Left ventricle myocardium inferior (tissue), 1 donor: ENCODE results near the gene COA4. TPM values are rescaled to one million over a fixed set of nuclear protein-coding genes. Genes with fewer than 3 reads are reported as not detected.

Experiments
- DNase-seq: peaks from one replicate; pipeline ENCODE4 v3.0.0-alpha.2; 2020
- H3K27ac ChIP-seq: fragments of 200-600 bp; replicated peaks from 2 replicates; pipeline ENCODE4 v1.8.0; 2021
- H3K27me3 ChIP-seq: fragments of 200-600 bp; 2 replicates; pipeline ENCODE4 v1.8.0; 2021; ENCODE audit warnings: low read depth
- H3K36me3 ChIP-seq: fragments of 200-600 bp; 2 replicates; pipeline ENCODE4 v1.8.0; 2021
- H3K4me1 ChIP-seq: fragments of 200-600 bp; 2 replicates; pipeline ENCODE4 v1.8.0; 2021
- H3K4me3 ChIP-seq: fragments of 200-600 bp; 2 replicates; pipeline ENCODE4 v1.8.0; 2021; ENCODE audit warnings: mild to moderate bottlenecking, moderate library complexity
- H3K9me3 ChIP-seq: fragments of 200-600 bp; replicated peaks from 2 replicates; pipeline ENCODE4 v1.8.0; 2021
- intact Hi-C: fragments of 100-400 bp; cut with micrococcal nuclease; formaldehyde crosslinking; loops from one replicate; pipeline ENCODE4 v1.11.0; 2022
- total RNA-seq: library from RNA; stranded (reverse); fragmentation: NEBNext Ultra II Directional; extraction: Animal tissue kit (Norgen Biotek cat#: 25700); gene quantifications from one replicate; pipeline ENCODE4 v1.2.1, GENCODE V29; 2021
- TF ChIP-seq, protein P1 (sequence below): fragments of 200-600 bp; IDR thresholded peaks from 2 replicates; pipeline ENCODE4 v1.8.0; 2021; ENCODE audit warnings: antibody characterized with exemption, mild to moderate bottlenecking, borderline replicate concordance
- donor health status: DM: no; HTN: yes; CAD: no; lungs with severe emphysema.

Gene COA4
- total RNA-seq, 1 donor from 2014 or later: 53.1 TPM

GRCh38 chr11:73875840-73876239 is 806 bp downstream of the COA4 start:
- intact Hi-C loops: no loop called here
- Histone ChIP-seq H3K4me1 (peaks cover 39% of the 10 kb centered on the region), H3K36me3 (peaks cover 29% of the 10 kb centered on the region), H3K4me3 (peak overlapping the region; percentile 81), H3K9me3 (no peaks in the 10 kb centered on the region), H3K27me3 (no peaks in the 10 kb centered on the region), H3K27ac (peak overlapping the region; percentile 89)
- TF ChIP-seq, protein P1, sequence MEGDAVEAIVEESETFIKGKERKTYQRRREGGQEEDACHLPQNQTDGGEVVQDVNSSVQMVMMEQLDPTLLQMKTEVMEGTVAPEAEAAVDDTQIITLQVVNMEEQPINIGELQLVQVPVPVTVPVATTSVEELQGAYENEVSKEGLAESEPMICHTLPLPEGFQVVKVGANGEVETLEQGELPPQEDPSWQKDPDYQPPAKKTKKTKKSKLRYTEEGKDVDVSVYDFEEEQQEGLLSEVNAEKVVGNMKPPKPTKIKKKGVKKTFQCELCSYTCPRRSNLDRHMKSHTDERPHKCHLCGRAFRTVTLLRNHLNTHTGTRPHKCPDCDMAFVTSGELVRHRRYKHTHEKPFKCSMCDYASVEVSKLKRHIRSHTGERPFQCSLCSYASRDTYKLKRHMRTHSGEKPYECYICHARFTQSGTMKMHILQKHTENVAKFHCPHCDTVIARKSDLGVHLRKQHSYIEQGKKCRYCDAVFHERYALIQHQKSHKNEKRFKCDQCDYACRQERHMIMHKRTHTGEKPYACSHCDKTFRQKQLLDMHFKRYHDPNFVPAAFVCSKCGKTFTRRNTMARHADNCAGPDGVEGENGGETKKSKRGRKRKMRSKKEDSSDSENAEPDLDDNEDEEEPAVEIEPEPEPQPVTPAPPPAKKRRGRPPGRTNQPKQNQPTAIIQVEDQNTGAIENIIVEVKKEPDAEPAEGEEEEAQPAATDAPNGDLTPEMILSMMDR: no peak
- no peak for DNase-seq

DNA sequence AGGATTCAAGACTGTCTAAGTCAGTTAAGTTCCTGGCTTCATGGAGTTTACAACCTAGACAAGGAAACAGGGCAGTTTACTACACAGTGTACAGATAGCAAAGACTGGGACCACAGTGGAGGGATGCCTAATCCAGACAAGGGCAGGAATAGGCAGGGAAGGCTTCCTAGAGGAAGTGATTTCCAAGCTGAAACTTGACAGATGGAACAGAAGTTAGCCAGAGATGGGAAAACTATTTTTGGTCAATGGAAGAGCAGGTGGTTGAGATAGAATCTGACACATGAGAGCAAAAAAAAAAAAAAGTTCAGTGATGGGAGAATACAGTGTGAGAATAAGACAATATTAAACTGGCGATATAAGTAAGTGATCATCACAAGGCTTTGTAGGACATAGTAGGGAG is 1.3 kb downstream of the COA4 start:
- H3K27me3 ChIP-seq: no peaks in the 10 kb centered on the region
- no peaks in the 10 kb centered on the region for H3K9me3 ChIP-seq
- DNase-seq: no peak
- peaks cover 30% of the 10 kb centered on the region for H3K36me3 ChIP-seq
- TF ChIP-seq, protein P1: no peak
- H3K27ac ChIP-seq: peak overlapping the region; percentile 89
- intact Hi-C loops: no loop called here
- H3K4me3 ChIP-seq: peak overlapping the region; percentile 81
- peaks cover 39% of the 10 kb centered on the region for H3K4me1 ChIP-seq

- Histone ChIP-seq H3K9me3 (no peaks in the 10 kb centered on the region), H3K27me3 (no peaks in the 10 kb centered on the region), H3K4me3 (no peak overlapping the region), H3K4me1 (peaks cover 33% of the 10 kb centered on the region), H3K36me3 (peaks cover 30% of the 10 kb centered on the region), H3K27ac (no peak overlapping the region)
- intact Hi-C loops: no loop called here
- DNase-seq: no peak
- TF ChIP-seq, protein P1: no peak
Measured at GRCh38 chr11:73872749-73873357, 3.8 kb downstream of the COA4 start.

DNA sequence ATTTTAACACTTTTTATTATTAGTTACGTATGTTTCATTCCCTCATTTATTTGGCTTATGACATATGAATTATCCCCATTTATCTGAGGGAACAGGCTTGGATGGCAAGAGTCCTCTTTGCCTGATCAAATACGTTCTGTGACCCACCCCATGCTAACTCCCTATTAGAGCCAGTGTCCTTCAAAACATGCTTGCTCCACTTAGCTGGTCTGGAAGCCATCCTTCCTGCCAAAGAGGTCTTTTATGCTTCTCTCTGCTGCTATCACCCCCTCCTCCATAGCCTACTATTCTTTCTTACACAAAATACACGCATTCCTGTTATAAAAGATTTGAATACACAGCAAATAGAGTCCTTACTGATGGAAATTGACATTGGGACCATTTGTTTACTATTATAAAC is 6.4 kb downstream of the COA4 start:
- no peaks in the 10 kb centered on the region for H3K9me3 ChIP-seq
- no peak overlapping the region for H3K4me3 ChIP-seq
- intact Hi-C loops: no loop called here
- no peaks in the 10 kb centered on the region for H3K27me3 ChIP-seq
- TF ChIP-seq, protein P1: no peak
- H3K27ac ChIP-seq: no peak overlapping the region
- H3K36me3 ChIP-seq: peaks cover 31% of the 10 kb centered on the region
- H3K4me1 ChIP-seq: peaks cover 22% of the 10 kb centered on the region
- DNase-seq: no peak

DNA sequence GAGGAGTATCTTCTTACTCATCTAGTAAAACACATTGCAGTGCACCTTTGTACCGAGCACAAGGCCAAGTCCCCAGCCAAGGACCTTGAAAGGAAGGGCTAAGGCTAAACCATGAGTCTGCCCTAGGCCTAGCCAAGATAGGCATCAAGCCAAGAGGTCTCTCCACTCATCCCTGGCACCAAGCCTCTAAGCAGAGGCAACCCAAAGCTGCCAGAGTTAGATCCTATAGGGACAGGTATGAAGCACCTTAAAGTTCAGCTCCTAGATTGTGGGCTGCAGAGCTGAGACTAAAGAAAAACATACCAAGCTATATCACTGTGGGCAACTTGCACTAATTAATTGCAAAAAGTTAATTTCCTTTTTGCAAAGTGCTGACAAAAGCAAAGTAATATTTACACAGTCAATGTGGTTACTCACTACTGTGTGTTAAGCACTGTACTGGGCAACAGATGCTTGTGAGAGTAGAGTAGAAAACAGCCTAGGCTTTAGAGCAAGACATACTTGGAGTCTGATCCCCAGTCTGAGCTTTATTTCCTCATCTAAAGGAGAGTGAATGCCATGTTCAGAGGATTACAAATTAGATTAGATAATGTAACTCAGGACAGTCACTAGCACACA is 7.2 kb downstream of the COA4 start:
- H3K36me3 ChIP-seq: peaks cover 37% of the 10 kb centered on the region
- DNase-seq: no peak
- H3K4me1 ChIP-seq: peaks cover 16% of the 10 kb centered on the region

More for the DNA sequence above, 7.2 kb downstream of the COA4 start:
- intact Hi-C loops: no loop called here
- Histone ChIP-seq H3K27ac (no peak overlapping the region), H3K27me3 (no peaks in the 10 kb centered on the region), H3K9me3 (no peaks in the 10 kb centered on the region), H3K4me3 (no peak overlapping the region)
- TF ChIP-seq, protein P1: no peak
